IMR-90 (cell line): ENCODE measurements around the gene SLC15A1. TPM values are rescaled to one million over a fixed set of nuclear protein-coding genes. Genes with fewer than 3 reads are reported as not detected.

Experiments
- ATAC-seq: fragments of 200-7000 bp; cut with Tn5 transposase; 2 replicates; pipeline ENCODE4 v1.9.1; 2020; ENCODE audit warnings: low read depth, mild to moderate bottlenecking, moderate library complexity
- BruUV-seq: library from RNA; stranded (reverse); fragments of 400-500 nt; replicated peaks from 2 replicates; lab custom pipeline; 2021; lab: Mats Ljungman, UMichigan
- CTCF ChIA-PET: fragments of 300-600 bp; formaldehyde crosslinking; extraction: SDS; loops from one replicate; lab custom pipeline; 2021; ENCODE audit warnings: antibody characterized with exemption; lab: Yijun Ruan, JAX
- POLR2A ChIA-PET: fragments of 300-600 bp; sonication (Branson Sonifier 250); formaldehyde crosslinking; loops from one replicate; lab custom pipeline; 2022; ENCODE audit warnings: antibody characterized with exemption; ENCODE audit not compliant: unreplicated experiment; lab: Charles Lee
- DNase-seq: peaks from one replicate; pipeline ENCODE4 v3.0.0; 2013
- H2AFZ ChIP-seq: replicated peaks from 2 replicates; pipeline ENCODE3; 2013; ENCODE audit warnings: low read length, mild to moderate bottlenecking; ENCODE audit not compliant: poor library complexity
- H2AK5ac ChIP-seq: 2 replicates; pipeline ENCODE4 v1.6.1; 2013; ENCODE audit warnings: low read depth, low read length, inconsistent platforms
- H2AK9ac ChIP-seq: replicated peaks from 2 replicates; pipeline ENCODE3; 2013; ENCODE audit warnings: mild to moderate bottlenecking, low read depth, low read length, moderate library complexity; ENCODE audit not compliant: poor library complexity
- H2BK120ac ChIP-seq: 2 replicates; pipeline ENCODE4 v1.6.1; 2013; ENCODE audit warnings: low read depth, low read length, inconsistent platforms
- H2BK15ac ChIP-seq: 3 replicates; pipeline ENCODE4 v1.6.1; 2013; ENCODE audit warnings: low read depth, low read length, inconsistent platforms
- H2BK20ac ChIP-seq: 2 replicates; pipeline ENCODE4 v1.6.1; 2013; ENCODE audit warnings: low read depth, mild to moderate bottlenecking, inconsistent platforms, low read length, moderate library complexity
- H2BK5ac ChIP-seq: 2 replicates; pipeline ENCODE4 v1.6.1; 2013; ENCODE audit warnings: mild to moderate bottlenecking, low read depth, low read length, inconsistent platforms; ENCODE audit not compliant: poor library complexity, severe bottlenecking
- H3K14ac ChIP-seq: replicated peaks from 2 replicates; pipeline ENCODE4 v1.6.1; 2013; ENCODE audit warnings: low read depth, low read length, inconsistent platforms
- H3K18ac ChIP-seq: 2 replicates; pipeline ENCODE4 v1.6.1; 2013; ENCODE audit warnings: low read depth, low read length, control low read depth
- H3K23ac ChIP-seq: 2 replicates; pipeline ENCODE4 v1.6.1; 2013; ENCODE audit warnings: low read depth, low read length, inconsistent platforms
- H3K27ac ChIP-seq: 2 replicates; pipeline ENCODE4 v1.5.1; 2013; ENCODE audit warnings: mild to moderate bottlenecking, control low read depth, low read length; ENCODE audit not compliant: insufficient read depth
- H3K27me3 ChIP-seq: 2 replicates; pipeline ENCODE4 v1.6.1; 2013; ENCODE audit warnings: low read length; ENCODE audit not compliant: control insufficient read depth, insufficient read depth
- H3K36me3 ChIP-seq: 2 replicates; pipeline ENCODE4 v1.6.1; 2013; ENCODE audit warnings: low read length, mixed read lengths; ENCODE audit not compliant: control insufficient read depth, insufficient read depth
- H3K4ac ChIP-seq: 2 replicates; pipeline ENCODE4 v1.6.1; 2013; ENCODE audit warnings: low read depth, low read length, inconsistent platforms
- H3K4me1 ChIP-seq: 2 replicates; pipeline ENCODE4 v1.6.1; 2013; ENCODE audit warnings: low read length, mixed read lengths; ENCODE audit not compliant: control insufficient read depth, insufficient read depth
- H3K4me2 ChIP-seq: 2 replicates; pipeline ENCODE4 v1.6.1; 2013; ENCODE audit warnings: low read depth, mild to moderate bottlenecking, control low read depth, low read length, moderate library complexity
- H3K4me3 ChIP-seq: 2 replicates; pipeline ENCODE4 v1.5.1; 2013; ENCODE audit warnings: low read depth, mild to moderate bottlenecking, control low read depth, low read length, moderate library complexity; ENCODE audit not compliant: insufficient read depth
- H3K56ac ChIP-seq: 2 replicates; pipeline ENCODE4 v1.6.1; 2013; ENCODE audit warnings: low read length, inconsistent platforms; ENCODE audit not compliant: insufficient read depth; ENCODE audit errors: extremely low read depth
- H3K79me1 ChIP-seq, 2 experiments: 2 replicates each; pipeline ENCODE4 v1.6.1; 2013; ENCODE audit warnings: low read length in 2 of 2, inconsistent platforms in 1 of 2, low read depth in 1 of 2
- H3K9ac ChIP-seq: 2 replicates; pipeline ENCODE4 v1.6.1; 2013; ENCODE audit warnings: low read depth, low read length, control low read depth
- H3K9me1 ChIP-seq: 2 replicates; pipeline ENCODE4 v1.6.1; 2013; ENCODE audit warnings: low read length, inconsistent platforms; ENCODE audit not compliant: insufficient read depth
- H3K9me3 ChIP-seq: 2 replicates; pipeline ENCODE4 v1.6.1; 2013; ENCODE audit warnings: low read length; ENCODE audit not compliant: control insufficient read depth, insufficient read depth
- H4K20me1 ChIP-seq: 2 replicates; pipeline ENCODE4 v1.6.1; 2013; ENCODE audit warnings: low read length, inconsistent platforms; ENCODE audit not compliant: insufficient read depth
- H4K5ac ChIP-seq: 2 replicates; pipeline ENCODE4 v1.6.1; 2013; ENCODE audit warnings: mild to moderate bottlenecking, low read depth, low read length, control low read depth
- H4K8ac ChIP-seq, 2 experiments: 2 replicates each; pipeline ENCODE4 v1.6.1; 2013; ENCODE audit warnings: low read depth in 2 of 2, low read length in 2 of 2, control low read depth in 1 of 2, inconsistent platforms in 1 of 2
- H4K91ac ChIP-seq: 2 replicates; pipeline ENCODE4 v1.6.1; 2013; ENCODE audit warnings: low read depth, low read length, inconsistent platforms; ENCODE audit not compliant: insufficient read depth
- BHLHE40 ChIP-seq: fragments of 150-350 bp; IDR thresholded peaks from 2 replicates; pipeline ENCODE4 v1.6.1; 2016; ENCODE audit warnings: mild to moderate bottlenecking, low read depth, low read length
- CEBPB ChIP-seq: IDR thresholded peaks from 2 replicates; pipeline ENCODE4 v1.6.1; 2012; ENCODE audit warnings: low read depth, low read length, improper control_type of control experiment
- CHD1 ChIP-seq: IDR thresholded peaks from 2 replicates; pipeline ENCODE4 v1.6.1; 2012; ENCODE audit warnings: low read depth, low read length, improper control_type of control experiment
- CTCF ChIP-seq: conservative IDR thresholded peaks from 2 replicates; pipeline ENCODE4 v1.5.1; 2012; ENCODE audit warnings: mild to moderate bottlenecking, low read depth, low read length, improper control_type of control experiment
- ELK1 ChIP-seq: fragments of 150-350 bp; IDR thresholded peaks from 2 replicates; pipeline ENCODE4 v1.6.1; 2016; ENCODE audit warnings: low read depth, mild to moderate bottlenecking, low read length, moderate library complexity, borderline replicate concordance
- FOS ChIP-seq: fragments of 150-350 bp; IDR thresholded peaks from 2 replicates; pipeline ENCODE4 v1.6.1; 2016; ENCODE audit warnings: low read depth, low read length
- MAFK ChIP-seq: IDR thresholded peaks from 2 replicates; pipeline ENCODE4 v1.6.1; 2012; ENCODE audit warnings: low read depth, low read length, improper control_type of control experiment
- MAZ ChIP-seq: IDR thresholded peaks from 2 replicates; pipeline ENCODE4 v1.6.1; 2012; ENCODE audit warnings: low read depth, mild to moderate bottlenecking, low read length, improper control_type of control experiment, moderate library complexity, borderline replicate concordance
- MXI1 ChIP-seq: IDR thresholded peaks from 2 replicates; pipeline ENCODE4 v1.6.1; 2012; ENCODE audit warnings: low read depth, mild to moderate bottlenecking, low read length, moderate library complexity, borderline replicate concordance
- NFE2L2 ChIP-seq: fragments of 150-350 bp; IDR thresholded peaks from 2 replicates; pipeline ENCODE4 v1.6.1; 2016; ENCODE audit warnings: low read depth, mild to moderate bottlenecking, low read length
- POLR2A ChIP-seq: IDR thresholded peaks from 2 replicates; pipeline ENCODE4 v1.6.1; 2012; ENCODE audit warnings: mild to moderate bottlenecking, low read depth, low read length
- RAD21 ChIP-seq: IDR thresholded peaks from 2 replicates; pipeline ENCODE4 v1.6.1; 2012; ENCODE audit warnings: low read length, improper control_type of control experiment
- RCOR1 ChIP-seq: IDR thresholded peaks from 2 replicates; pipeline ENCODE4 v1.6.1; 2012; ENCODE audit warnings: mild to moderate bottlenecking, low read length, improper control_type of control experiment; ENCODE audit not compliant: insufficient replicate concordance
- RFX5 ChIP-seq: IDR thresholded peaks from 2 replicates; pipeline ENCODE4 v1.8.0; 2012; ENCODE audit warnings: low read depth, mild to moderate bottlenecking, low read length, moderate library complexity
- SMC3 ChIP-seq: fragments of 150-350 bp; IDR thresholded peaks from 2 replicates; pipeline ENCODE4 v1.6.1; 2016; ENCODE audit warnings: low read depth, mild to moderate bottlenecking, antibody characterized with exemption, low read length, moderate library complexity
- USF2 ChIP-seq: fragments of 150-350 bp; IDR thresholded peaks from 2 replicates; pipeline ENCODE4 v1.6.1; 2017; ENCODE audit warnings: mild to moderate bottlenecking, antibody characterized with exemption, low read length, low read depth
- WGBS, 2 experiments: methylation state at CpG; one replicate each; pipeline versions ENCODE4 v1.1.5 to v1.1.7; 2013; ENCODE audit warnings: missing lambda C conversion rate in 2 of 2; ENCODE audit not compliant: insufficient read length in 1 of 2; ENCODE audit errors: extremely low coverage in 2 of 2; 5-methylcytosine and 5-hydroxymethylcytosine counted together
- dilution Hi-C: fragments of 300-500 bp; cut with HindIII; formaldehyde crosslinking; loops from one replicate; pipeline ENCODE4 v1.14.3; 2018; ENCODE audit warnings: low sequenced_read_pairs; ENCODE audit not compliant: unreplicated experiment
- in situ Hi-C: fragments of 300-500 bp; cut with MboI; formaldehyde crosslinking; loops from 3 replicates; pipeline ENCODE4 v1.14.3; 2019; ENCODE audit warnings: low sequenced_read_pairs, inconsistent platforms, mixed read lengths
- intact Hi-C: fragments of 100-400 bp; cut with micrococcal nuclease; formaldehyde crosslinking; loops from 2 replicates; pipeline ENCODE4 v1.10.0; 2022
- polyA plus RNA-seq, 3 experiments: library from polyadenylated mRNA; depleted of rRNA; stranded (reverse); fragments of >200 nt; gene quantifications; 2 replicates each; pipeline ENCODE4 v1.2.3, GENCODE V29; 2012; ENCODE audit warnings: low replicate concordance in 1 of 3
- total RNA-seq: library from RNA; depleted of rRNA; stranded (reverse); fragments of >200 nt; gene quantifications from 2 replicates; pipeline ENCODE4 v1.2.3, GENCODE V29; 2012

Gene SLC15A1
- total and polyA plus RNA-seq, 2 of the 4 experiments (the other 2 are of a cell fraction), result not detected

GRCh38 chr13:98686270-98686669 lies 66.2 kb downstream of the SLC15A1 start:
- H3K4me3 ChIP-seq, result no peak overlapping the region
- no peaks in the 10 kb centered on the region for H3K9me3 ChIP-seq
- no peak overlapping the region for H2AK5ac ChIP-seq
- H4K5ac ChIP-seq, result no peak overlapping the region
- H4K91ac ChIP-seq, result no peak overlapping the region
- no TSS peak for BruUV-seq
- ChIA-PET CTCF (interaction anchor here (0.6 to 0.9 kb wide), 2 partner anchors 11 to 241 kb away, joined by 3 to 4 read pairs; no protein-coding TSS in a partner anchor), POLR2A (no interaction called here)
- no peak overlapping the region for H2BK15ac ChIP-seq
- peaks cover 4% of the 10 kb centered on the region; the same call in 1 of the 2 replicates for H3K9me1 ChIP-seq
- dilution Hi-C loops, result no loop called here
- H2BK20ac ChIP-seq, result no peak overlapping the region
- intact Hi-C loops, result no loop called here
- no peak for TF ChIP-seq USF2
- TF ChIP-seq CHD1, result no peak
- no peak for TF ChIP-seq POLR2A
- no peak for TF ChIP-seq RFX5
- TF ChIP-seq MAZ, result no peak
- TF ChIP-seq CEBPB, result no peak
- no peak for TF ChIP-seq SMC3
- no peak for TF ChIP-seq RAD21
- no peak for TF ChIP-seq CTCF
- no peak for TF ChIP-seq ELK1
- no peak for TF ChIP-seq BHLHE40
- no peak for TF ChIP-seq NFE2L2
- no peak for TF ChIP-seq MXI1
- no peak for TF ChIP-seq RCOR1
- no peak for TF ChIP-seq MAFK
- no peak for TF ChIP-seq FOS
- H3K79me1 ChIP-seq, result no peaks in the 10 kb centered on the region
- no peak overlapping the region for H3K18ac ChIP-seq
- ATAC-seq (no peak), DNase-seq (no peak)
- H4K8ac ChIP-seq, result no peak overlapping the region
- no peak overlapping the region for H3K14ac ChIP-seq
- H3K27ac ChIP-seq, result no peak overlapping the region
- no peak overlapping the region for H2BK5ac ChIP-seq
- WGBS, 2 experiments, result 85% methylated on average over 5 of the region's 9 CpGs; no CpG with 5 or more reads in 1 of the 2 experiments
- H2BK120ac ChIP-seq, result no peak overlapping the region
- no peaks in the 10 kb centered on the region for H3K36me3 ChIP-seq
- no peak overlapping the region for H3K9ac ChIP-seq
- H3K27me3 ChIP-seq, result peaks cover 16% of the 10 kb centered on the region
- no peak overlapping the region for H3K56ac ChIP-seq
- in situ Hi-C loops, result no loop called here
- no peak overlapping the region for H3K4ac ChIP-seq
- H3K23ac ChIP-seq, result no peak overlapping the region
- no peak overlapping the region for H2AK9ac ChIP-seq
- no peaks in the 10 kb centered on the region for H3K4me1 ChIP-seq
- peak overlapping the region; percentile 26 for H2AFZ ChIP-seq
- H3K4me2 ChIP-seq, result no peak overlapping the region
- H4K20me1 ChIP-seq, result no peaks in the 10 kb centered on the region
